NT2/D1 (cell line): ENCODE measurements around the gene CWC27.
"Not testable (repeated sequence)": the region's sequence is repeated elsewhere in the genome, so short reads cannot be mapped to it uniquely, and the experiment has no call there.

Experiments used
- DNase-seq: peaks from one replicate; pipeline ENCODE4 v3.0.0-alpha.2; 2011; ENCODE audit warnings: low read depth, low spot score
- H3K27me3 ChIP-seq: 2 replicates; pipeline ENCODE4 v1.6.0; 2011; ENCODE audit warnings: mild to moderate bottlenecking; ENCODE audit not compliant: insufficient read length, insufficient read depth
- H3K36me3 ChIP-seq: 2 replicates; pipeline ENCODE4 v1.6.1; 2011; ENCODE audit warnings: mild to moderate bottlenecking, low read length, mixed read lengths; ENCODE audit not compliant: insufficient read depth, insufficient read length
- H3K4me1 ChIP-seq: 2 replicates; pipeline ENCODE4 v1.5.1; 2011; ENCODE audit not compliant: insufficient read depth, insufficient read length
- H3K4me3 ChIP-seq: 2 replicates; pipeline ENCODE4 v1.5.1; 2011; ENCODE audit warnings: low read depth; ENCODE audit not compliant: insufficient read length
- H3K9ac ChIP-seq: 2 replicates; pipeline ENCODE4 v1.6.0; 2011; ENCODE audit warnings: low read depth; ENCODE audit not compliant: insufficient read length
- H3K9me3 ChIP-seq: 2 replicates; pipeline ENCODE4 v1.5.1; 2011; ENCODE audit warnings: mild to moderate bottlenecking, low read length; ENCODE audit not compliant: insufficient read depth
- SUZ12 ChIP-seq: IDR thresholded peaks from 2 replicates; pipeline ENCODE4 v1.6.1; 2011; ENCODE audit not compliant: insufficient read length, insufficient read depth; ENCODE audit errors: extremely low read depth
- YY1 ChIP-seq: IDR thresholded peaks from 2 replicates; pipeline ENCODE4 v1.6.1; 2011; ENCODE audit not compliant: insufficient read length, insufficient read depth
- ZNF274 ChIP-seq: IDR thresholded peaks from 2 replicates; pipeline ENCODE4 v1.6.1; 2011; ENCODE audit warnings: mild to moderate bottlenecking, low read depth, low read length

Gene CWC27

GRCh38 chr5:64923151-64923685 is 154.5 kb downstream of the CWC27 start:
- TF ChIP-seq SUZ12 (no peak), YY1 (no peak), ZNF274 (no peak)
- no peak for DNase-seq
- peaks cover 27% of the 10 kb centered on the region for H3K9me3 ChIP-seq

GRCh38 chr5:64925123-64925522 is 156.4 kb downstream of the CWC27 start:
- DNase-seq, result no peak
- no peak for TF ChIP-seq YY1
- no peak for TF ChIP-seq SUZ12
- no peak for TF ChIP-seq ZNF274
- H3K36me3 ChIP-seq, result no peaks in the 10 kb centered on the region

More at GRCh38 chr5:64923151-64923685, 154.5 kb downstream of the CWC27 start:
- Histone ChIP-seq H3K27me3 (no peaks in the 10 kb centered on the region), H3K4me1 (no peaks in the 10 kb centered on the region), H3K4me3 (no peak overlapping the region), H3K36me3 (no peaks in the 10 kb centered on the region), H3K9ac (no peak overlapping the region)

DNA sequence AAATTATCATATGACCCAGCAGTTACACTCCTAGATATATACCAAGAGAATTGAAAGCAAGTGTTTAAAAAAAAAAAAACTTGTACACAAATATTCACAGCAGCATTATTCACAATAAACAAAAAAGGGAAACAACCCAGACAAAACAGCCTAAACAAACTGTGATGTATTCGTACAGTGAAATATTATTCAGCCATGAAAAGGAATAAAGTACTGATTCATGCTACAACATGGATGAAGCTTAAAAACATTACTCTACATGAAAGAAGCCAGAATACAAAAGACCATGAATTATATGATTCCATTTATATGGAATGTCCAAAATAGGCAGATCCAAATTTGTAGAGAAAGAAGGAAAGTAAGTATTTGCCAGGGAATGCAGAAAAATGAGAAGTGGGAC is 161.1 kb downstream of the CWC27 start:
- no peak for DNase-seq
- Histone ChIP-seq H3K9me3 (no peaks in the 10 kb centered on the region), H3K4me1 (no peaks in the 10 kb centered on the region), H3K36me3 (no peaks in the 10 kb centered on the region), H3K9ac (no peak overlapping the region), H3K4me3 (no peak overlapping the region), H3K27me3 (no peaks in the 10 kb centered on the region)
- TF ChIP-seq SUZ12 (no peak), ZNF274 (no peak), YY1 (no peak)

More at GRCh38 chr5:64925123-64925522, 156.4 kb downstream of the CWC27 start:
- no peak overlapping the region for H3K9ac ChIP-seq
- peaks cover 17% of the 10 kb centered on the region for H3K9me3 ChIP-seq
- no peaks in the 10 kb centered on the region for H3K4me1 ChIP-seq
- no peaks in the 10 kb centered on the region for H3K27me3 ChIP-seq
- H3K4me3 ChIP-seq, result no peak overlapping the region

DNA sequence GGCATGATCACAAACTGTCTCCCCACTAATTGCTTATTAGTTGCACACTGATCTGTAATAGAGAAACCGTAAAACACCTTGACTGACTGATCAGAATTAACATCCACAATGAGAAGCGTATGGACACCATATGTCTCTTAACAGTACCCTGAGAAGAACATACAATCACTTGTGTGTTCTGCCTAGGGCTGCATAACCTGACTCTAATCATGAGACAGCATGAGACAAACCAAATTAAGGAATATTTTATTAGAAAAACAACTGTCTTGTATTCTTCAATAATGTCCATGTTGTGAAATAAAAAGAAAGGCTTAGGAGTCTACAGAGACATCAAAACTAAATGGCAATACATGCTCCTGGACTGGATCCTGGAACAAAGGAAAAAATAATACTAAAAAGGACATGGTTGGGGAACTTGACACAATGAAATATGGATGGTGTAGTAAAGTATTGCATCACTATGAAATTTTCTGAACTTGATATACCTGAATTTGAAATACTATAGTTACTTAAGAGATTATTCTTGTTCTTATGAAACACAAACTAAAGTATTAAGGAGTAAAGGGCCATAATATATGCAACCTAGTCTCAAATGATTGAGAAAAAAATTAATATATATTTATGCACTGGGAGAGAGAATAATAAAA is 162.1 kb downstream of the CWC27 start:
- Histone ChIP-seq H3K9ac (no peak overlapping the region), H3K27me3 (no peaks in the 10 kb centered on the region), H3K4me3 (no peak overlapping the region), H3K36me3 (no peaks in the 10 kb centered on the region), H3K4me1 (no peaks in the 10 kb centered on the region), H3K9me3 (no peaks in the 10 kb centered on the region)
- TF ChIP-seq ZNF274 (no peak), YY1 (no peak), SUZ12 (no peak)
- no peak for DNase-seq

- H3K4me3 ChIP-seq, result peak overlapping the region; percentile 4
- H3K9ac ChIP-seq, DNase-seq, H3K9me3 ChIP-seq, H3K36me3 ChIP-seq, H3K27me3 ChIP-seq, H3K4me1 ChIP-seq: not testable (repeated sequence)
Observed at GRCh38 chr5:64939422-64939771, 170.7 kb downstream of the CWC27 start.

- Histone ChIP-seq H3K4me3 (peak overlapping the region; percentile 26), H3K9me3 (no peaks in the 10 kb centered on the region), H3K27me3 (no peaks in the 10 kb centered on the region), H3K4me1 (no peaks in the 10 kb centered on the region), H3K9ac (peak overlapping the region; percentile 44), H3K36me3 (no peaks in the 10 kb centered on the region)
- peak; percentile 33 for DNase-seq
- no peak for TF ChIP-seq YY1
- TF ChIP-seq SUZ12, result no peak
- no peak for TF ChIP-seq ZNF274
Observed at GRCh38 chr5:64939772-64940510, 171.2 kb downstream of the CWC27 start.

- Histone ChIP-seq H3K4me3 (no peak overlapping the region), H3K9ac (no peak overlapping the region), H3K27me3 (no peaks in the 10 kb centered on the region), H3K36me3 (no peaks in the 10 kb centered on the region), H3K4me1 (no peaks in the 10 kb centered on the region), H3K9me3 (no peaks in the 10 kb centered on the region)
- TF ChIP-seq ZNF274 (no peak), SUZ12 (no peak), YY1 (no peak)
- no peak for DNase-seq
Observed at GRCh38 chr5:64942460-64942859, 173.7 kb downstream of the CWC27 start.
